ENCODE results near the gene EIF4ENIF1.
"Not testable (repeated sequence)": the region's sequence is repeated elsewhere in the genome, so short reads cannot be mapped to it uniquely, and the experiment has no call there.

EIF4ENIF1 gene

DNA sequence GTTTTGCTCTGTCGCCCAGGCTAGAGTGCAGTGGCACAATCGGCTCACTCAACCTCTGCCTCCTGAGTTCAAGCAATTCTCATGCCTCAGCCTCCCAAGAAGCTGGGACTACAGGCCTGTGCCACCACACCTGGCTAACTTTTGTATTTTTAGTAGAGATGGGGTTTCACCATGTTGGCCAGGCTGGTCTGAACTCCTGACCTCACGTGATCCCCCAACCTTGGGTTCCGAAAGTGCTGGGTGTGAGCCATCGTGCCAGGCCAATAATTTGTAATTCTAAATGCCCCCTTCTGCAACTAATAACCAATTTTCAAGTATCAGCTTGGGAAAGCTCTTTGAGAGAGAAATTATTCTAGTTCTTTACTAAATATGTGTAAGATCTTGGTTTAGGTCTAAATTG, 3.7 kb upstream of the EIF4ENIF1 start:
- DNase-seq, result not testable (repeated sequence)

DNA sequence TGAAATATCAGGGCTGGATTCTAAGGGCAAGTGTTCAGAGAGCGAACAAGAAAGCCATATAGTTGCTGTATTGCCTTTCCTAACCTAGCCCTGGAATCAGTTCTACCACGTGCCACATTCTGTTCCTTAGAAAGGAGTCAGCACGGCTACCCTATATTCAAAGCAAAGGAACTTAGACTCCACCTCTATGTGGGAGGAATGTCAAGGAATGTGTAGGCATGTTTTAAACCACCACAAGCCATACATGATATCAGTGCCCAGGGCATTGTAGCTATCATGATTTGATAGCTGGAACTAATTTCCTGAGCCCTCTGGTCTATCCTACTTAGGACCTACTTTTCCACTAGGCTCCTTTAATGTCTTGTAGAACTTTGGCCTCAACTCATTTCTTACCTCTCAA, 2.5 kb upstream of the EIF4ENIF1 start:
- no peak for DNase-seq

DNA sequence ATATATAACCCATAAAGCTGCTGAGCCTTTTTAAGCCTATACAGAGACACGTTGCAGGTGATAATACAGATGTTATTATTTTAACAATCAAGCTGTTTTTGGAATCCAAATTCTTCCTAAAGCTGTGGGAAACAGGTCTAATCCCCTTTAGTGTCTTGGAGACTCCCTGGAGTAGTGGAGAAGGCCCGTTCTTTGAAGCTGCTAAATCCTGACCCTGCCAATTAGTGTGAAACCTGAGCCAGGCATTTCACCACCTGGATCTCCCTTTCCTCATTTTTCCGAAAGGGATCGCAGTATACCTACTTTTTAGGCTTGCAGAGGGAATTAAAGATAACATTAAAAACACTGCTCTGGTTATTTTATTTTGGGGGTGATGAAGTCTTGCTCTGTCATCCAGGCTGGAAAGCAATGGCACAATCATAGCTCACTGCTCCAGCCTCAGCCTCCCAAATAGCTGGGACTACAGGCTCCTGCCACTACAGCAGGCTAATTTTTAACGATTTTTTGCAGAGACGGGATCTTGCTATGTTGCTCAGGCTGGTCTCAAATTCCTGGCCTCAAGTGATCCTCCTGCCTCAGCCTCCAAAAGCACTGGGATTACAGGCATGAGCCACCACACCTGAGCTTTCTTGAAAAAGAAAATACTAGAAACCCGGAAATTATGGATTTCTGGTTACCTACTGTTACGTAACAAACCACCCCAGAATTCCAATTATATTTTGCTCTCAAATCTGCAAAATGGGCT, 1.7 kb upstream of the EIF4ENIF1 start:
- DNase-seq, result no peak

DNA sequence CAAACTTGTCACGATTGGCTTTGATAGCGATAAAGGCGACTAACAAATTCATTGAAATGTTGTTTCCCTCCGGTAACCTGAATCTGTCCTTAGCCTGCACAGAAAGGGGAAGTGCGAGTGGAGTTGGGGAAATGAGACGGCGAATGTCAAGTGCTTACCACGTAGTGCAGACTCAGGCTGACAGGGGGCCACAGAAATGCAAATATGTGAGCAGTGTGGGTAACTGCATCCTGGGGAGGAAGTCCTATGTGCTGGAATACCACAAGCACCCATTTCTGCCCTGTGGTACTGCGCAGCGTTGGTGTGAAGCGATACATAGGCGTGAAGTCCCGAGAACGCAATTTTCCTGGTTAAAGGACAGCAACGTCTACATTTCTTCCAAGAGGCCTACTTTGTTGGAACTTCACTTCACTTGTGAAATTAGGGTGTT, 869 bp upstream of the EIF4ENIF1 start:
- DNase-seq, result peak; percentile 12

DNA sequence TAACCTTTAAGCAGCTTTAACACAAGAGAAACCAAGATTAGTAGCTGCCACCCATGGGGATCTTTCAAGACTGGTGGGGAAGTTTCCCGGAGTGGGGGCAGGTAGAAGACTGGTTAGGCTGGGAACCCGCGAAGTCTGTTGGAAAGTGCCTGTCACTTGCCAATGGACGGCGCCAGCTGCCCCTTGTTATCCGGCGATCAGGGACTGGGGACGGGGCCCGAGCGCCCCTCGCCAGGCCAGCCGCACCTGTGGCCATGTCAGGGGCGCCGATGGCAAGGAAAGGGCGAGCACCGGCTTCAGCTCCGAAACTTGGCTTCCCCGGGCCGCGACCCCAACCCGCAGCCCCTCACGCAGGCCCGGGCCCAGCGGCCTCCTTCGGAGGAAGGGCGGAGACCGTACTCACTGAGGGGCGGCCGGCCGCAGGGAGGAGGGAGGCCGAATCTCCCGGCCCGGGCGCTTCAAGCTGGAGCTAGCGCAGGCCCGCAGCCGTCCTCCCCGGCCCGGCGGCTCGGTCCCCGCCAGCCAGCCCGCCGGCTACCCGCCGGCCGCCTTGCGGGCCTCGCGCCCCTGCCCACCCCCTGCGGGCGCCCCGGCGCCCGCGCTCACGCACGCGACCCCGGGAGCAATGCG, 539 bp downstream of the EIF4ENIF1 start:
- DNase-seq, result no peak

DNA sequence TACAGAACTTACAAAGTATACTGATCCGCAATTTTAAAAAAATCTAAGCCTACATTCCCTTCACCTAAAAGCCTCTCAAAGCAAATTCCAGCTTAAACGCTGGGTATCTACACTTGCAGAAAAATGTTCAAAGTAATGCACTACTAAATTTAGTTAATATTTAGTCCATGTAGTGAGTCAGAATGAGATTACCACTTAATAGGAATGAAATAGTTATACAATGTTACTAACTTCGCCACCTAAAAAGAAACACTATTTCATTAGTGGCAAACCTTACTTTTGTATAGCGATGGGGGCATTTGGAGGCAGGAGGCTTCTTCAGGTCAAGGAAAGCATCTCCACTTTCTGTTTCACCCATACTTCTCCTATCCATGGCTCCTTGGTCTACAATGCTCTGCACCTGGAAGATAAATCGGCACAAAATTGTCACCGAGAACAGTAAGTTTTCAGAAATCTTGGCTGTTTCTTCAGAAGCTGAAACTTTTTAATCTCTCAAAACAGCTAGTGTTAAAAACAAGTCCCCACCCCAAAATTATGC, 1.2 kb downstream of the EIF4ENIF1 start:
- DNase-seq, result no peak

DNA sequence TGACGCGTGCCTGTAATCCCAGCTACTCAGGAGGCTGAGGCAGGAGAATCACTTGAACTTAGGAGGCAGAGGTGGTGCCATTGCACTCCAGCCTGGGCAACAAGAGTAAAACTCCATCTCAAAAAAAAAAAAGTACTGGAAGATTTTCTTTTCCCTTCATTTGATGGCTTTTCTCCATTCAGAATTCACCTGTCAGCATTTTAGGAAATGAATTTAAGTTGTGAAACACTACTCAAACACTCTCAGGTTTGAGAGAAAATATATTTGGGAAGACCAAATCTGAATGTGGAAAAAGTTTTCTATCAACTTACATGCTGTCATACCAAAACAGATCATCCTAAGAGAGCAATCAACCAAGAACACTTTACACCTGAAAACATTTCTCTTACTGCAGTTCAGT, 2.7 kb downstream of the EIF4ENIF1 start:
- no peak for DNase-seq

DNA sequence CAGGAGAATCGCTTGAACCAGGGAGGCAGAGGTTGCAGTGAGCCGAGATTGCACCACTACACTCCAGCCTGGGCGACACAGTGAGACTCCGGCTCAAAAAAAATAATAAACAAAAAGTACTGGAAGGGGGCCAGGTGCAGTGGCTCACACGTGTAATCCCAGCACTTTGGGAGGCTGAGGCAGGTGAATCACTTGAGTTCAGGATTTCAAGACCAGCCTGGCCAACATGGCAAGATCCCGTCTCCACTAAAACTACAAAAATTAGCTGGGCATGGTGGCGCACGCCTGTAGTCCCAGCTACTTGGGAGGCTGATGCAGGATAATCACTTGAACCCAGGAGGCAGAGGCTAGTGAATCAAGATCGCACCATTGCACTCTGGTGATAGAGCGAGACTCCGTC, 3.3 kb downstream of the EIF4ENIF1 start:
- not testable (repeated sequence) for DNase-seq

DNA sequence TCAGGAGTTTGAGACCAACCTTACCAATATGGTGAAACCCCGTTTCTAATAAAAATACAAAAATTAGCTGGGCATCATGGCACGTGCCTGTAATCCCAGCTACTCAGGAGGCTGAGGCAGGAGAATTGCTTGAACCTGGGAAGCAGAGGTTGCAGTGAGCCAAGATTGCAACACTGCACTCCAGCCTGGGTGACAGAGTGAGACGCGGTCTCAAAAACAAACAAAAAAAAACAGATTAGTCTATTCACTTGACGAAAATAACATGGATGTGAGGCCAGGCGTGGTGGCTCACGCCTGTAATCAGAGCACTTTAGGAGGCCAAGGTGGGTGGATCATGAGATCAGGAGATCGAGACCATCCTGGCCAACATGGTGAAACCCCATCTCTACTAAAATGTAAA, 7.2 kb downstream of the EIF4ENIF1 start:
- not testable (repeated sequence) for DNase-seq

DNA sequence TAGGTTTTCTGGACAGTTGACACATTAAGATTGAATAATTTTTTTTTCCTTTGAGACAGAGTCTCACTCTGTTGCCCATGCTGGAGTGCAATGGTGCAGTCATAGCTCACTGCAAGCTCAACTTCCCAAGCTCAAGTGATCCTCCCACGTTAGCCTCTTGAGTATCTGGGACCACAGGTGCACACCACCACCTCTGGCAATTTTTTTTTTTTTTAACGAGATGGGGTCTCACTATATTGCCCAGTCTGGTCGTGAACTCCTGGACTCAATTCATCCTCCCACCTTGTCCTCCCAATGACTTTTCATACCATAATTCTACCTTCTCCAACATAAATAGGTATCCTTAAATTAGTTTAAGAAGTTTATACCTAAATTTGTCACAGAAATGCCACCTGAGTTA, 8.5 kb downstream of the EIF4ENIF1 start:
- no peak for DNase-seq

DNA sequence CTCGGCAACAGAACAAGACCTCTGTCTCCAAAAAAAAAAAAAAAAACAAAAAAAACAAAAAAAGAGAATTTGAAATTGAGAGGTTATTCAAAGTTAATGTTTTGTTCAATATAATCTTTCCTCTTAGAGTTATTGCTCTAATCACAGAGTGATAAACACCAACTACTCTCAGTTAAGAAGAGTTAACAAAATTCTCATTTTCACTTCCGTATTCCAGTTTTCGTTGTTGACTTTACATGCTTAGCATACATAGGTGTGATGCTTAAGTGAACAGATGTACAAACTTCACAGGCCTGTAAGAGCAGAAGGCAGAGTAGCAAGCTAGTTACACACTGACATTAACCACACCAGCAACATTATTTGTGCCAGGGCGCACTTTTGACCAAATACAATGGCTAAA, 12.3 kb downstream of the EIF4ENIF1 start:
- no peak for DNase-seq

DNA sequence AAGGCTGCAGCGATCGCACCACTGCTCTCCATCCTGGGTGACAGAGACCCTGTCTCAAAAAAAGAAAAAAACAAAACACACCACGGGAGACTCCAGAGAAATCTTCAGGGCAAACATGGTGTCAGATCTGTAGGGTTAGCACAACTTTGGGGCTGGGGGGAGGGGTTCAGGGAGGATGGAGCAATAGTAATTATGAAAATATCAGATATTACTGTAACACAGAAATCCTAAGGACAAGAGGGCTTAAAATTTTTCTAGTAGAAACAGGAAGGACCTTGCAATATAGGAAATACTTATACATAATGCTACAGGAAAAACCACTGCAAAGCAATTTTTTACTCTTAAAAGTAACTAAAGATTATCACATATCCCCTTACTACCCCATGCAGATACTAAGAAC, 13.8 kb downstream of the EIF4ENIF1 start:
- DNase-seq, result no peak

DNA sequence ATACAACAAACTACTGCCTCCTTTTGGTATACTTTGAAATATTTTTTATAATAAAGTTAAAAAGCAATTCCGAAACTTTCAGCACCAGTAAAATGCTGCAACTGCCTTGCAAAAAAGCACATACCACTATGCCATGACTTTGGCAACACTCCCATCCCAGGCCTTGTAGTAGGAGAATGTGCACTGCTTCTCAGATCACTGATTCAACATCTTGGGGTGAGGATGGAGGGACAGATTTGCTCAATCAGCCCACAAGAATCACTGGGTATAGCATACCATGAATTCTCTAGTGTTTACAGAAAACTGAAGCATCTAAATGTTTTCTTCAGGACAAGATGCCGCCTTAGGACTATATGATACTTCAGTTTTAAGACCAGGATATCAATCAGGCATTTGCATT, 14.9 kb downstream of the EIF4ENIF1 start:
- DNase-seq, result no peak

DNA sequence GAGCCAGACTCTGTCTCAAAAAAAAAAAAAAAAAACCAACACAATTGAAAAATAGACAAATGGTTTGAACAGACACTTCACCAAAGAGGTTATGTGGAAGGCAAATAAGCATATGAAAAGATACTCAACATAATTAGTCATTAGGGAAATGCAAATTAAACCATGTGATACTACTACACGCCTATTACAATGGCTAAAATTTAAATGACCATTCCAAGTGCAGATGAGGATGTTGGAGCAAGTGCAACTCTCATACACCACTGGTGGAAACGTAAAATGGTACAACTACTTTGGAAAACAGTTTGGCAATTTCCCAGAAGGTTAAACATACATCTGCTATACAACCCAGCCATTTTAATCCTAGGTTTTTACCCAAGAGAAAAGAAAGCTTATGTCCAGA, 24.3 kb downstream of the EIF4ENIF1 start:
- DNase-seq, result no peak

DNA sequence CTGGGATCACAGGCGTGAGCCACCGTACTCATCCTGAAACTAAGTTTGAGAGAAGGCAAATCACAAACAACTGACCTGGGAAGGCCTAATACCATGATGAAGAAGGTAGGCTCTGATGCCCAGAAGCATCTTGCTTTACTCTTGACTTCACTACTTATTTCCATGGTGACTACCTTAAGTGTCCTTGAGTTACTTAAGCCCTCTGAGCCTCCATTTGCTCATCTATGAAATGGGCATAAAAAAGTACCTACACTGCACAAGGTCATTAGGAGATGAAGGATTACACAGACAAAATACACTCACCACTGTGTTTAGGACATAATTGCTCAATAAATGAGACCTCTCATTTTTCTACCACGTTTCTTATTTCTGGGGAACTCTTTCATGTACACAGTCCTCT, 27.9 kb downstream of the EIF4ENIF1 start:
- no peak for DNase-seq

DNA sequence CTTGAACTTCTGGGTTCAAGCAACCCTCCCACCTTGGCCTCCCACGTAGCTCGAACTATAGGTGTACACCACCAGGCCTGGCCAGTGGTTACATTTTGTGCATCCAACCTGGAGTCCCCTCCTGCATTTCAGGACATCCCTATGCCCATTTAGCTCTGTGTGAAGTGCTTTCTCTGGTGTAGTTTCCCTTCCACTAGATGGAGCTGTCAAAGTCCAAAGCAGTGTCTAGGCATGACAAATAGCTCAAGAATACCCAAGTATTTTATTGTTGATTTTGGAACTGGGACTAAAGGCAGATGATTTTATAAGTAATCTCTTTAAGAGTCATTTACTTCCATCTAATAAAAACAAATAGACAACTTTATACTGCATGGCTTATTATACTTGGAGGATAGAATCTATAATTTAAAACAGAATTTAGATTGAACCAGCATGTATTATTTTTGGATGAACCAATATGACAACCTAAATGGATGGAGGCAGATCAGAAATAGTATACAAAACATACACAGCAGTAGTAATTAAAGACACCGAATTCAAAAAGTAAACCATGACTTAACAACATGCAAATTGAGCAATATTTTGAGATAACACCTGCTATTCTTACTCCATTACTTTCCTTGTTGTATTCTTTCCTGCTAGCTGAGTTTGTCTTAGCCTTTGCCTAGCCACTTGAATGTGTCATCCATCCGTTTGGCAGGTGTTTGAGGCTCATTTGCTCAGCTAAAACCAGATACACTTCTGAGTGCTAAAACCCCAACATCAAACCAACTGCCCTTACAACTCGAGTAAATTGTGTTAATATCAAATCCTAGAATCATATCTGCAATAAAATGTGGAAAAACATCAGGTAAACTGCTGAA, 37.7 kb downstream of the EIF4ENIF1 start:
- DNase-seq, result no peak

DNA sequence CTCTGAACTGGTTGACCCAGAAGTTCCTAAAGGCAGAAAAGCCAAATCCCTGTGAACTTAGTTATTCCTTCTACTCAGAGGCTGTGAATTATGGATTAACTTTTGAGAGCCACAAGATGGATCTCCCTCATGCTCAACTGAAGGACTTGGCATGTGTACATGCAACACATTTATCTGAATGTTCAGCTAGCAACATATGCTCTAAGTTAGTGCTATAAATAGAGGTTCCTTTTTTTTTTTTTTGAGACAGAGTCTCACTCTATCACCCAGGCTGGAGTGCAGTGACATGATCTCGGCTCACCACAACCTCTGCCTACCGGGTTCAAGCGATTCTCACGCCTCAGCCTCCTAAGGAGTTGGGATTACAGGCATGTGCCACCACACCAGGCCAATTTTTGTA, 40.1 kb downstream of the EIF4ENIF1 start:
- DNase-seq, result no peak

DNA sequence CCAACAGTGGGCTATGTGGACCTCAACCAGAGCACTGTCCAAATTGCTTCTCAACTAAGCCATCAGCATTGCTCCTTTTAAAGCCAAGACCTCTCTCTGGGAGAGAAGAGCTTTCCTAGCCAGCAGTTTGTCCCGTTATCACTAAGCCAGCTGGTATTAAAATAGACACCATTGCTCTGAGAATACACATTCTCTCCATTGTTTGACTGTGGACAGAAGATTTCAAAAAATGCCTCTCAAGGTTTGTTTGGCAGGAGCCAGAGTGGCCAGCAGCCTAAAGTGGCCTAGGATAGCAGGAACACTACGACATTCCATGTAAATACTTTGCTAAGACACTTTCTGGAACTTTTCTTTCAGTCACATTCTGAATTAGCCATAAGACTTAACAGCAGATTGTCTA, 41.3 kb downstream of the EIF4ENIF1 start:
- DNase-seq, result no peak

DNA sequence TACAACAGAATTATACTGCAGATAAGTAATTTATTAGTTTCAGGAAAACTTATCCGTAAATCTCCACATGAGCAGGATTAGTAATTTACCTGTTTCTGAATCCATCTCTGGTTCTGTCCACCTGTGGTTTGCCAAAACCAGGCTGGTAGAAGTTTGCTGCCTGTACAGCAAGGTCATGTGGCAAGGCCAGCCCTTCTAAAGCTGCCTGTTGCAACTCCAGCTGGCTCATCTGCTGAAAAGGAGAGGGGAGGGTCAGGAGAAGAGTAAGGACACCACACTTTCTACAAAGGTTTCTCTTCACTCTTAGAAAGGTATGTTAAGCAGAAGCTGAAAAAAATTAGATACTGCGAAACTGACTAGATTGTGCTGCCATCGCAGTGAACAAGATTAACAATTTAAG, 42.3 kb downstream of the EIF4ENIF1 start:
- DNase-seq, result no peak

DNA sequence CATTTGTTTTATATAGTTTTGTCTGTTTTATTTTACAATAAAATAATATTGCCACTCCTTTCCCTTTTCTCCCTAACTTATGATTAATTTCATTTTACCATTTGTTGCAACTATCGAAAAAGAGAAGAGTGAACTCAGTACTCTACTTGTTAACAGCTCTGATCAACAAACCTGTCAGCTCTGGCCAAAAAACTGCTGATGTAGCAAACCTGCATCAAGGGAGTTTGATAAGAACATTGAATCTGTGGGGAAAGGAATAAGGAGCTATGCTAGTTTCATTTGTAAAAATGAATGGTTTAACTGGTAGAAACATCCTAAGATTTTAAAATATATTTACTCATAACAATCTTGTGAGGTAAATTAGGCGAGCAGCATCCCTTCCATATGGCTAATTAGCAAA, 42.9 kb downstream of the EIF4ENIF1 start:
- no peak for DNase-seq

DNA sequence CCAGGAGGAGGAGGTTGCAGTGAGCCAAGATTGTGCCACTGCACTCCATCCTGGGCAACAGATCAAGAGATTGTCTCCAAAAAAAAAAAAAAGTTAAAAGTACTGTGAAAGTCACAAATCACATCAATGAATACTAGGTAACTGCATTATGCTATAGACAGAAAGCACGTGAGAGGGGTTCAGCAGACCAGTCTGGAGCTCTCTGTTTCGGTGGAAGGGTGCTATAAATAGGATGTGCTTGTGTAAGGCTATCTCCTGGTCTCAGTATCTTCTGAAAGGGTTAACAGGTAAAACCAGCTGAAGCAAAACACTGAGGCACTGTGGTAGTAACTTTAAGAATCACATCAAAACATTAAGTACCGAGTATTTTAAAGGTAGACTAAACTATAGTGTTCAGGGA, 43.4 kb downstream of the EIF4ENIF1 start:
- no peak for DNase-seq

DNA sequence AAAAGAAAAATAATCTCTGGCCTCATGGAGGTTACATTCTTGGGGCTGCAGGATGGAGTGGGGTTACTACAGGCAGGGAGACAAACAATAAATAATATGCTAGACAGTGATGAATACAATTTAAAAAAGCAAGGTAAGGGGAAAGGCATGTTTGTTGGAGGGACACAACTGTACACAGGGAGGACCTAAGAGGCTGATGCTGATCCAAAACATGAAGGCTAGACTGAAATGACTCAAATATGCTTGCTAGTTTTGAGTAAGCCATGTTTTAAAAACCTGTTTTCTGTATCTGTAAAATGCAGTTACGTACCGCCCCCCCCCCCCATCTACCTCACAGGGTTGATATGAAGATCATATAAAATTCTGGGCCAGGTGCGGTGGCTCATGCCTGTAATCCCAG, 44.0 kb downstream of the EIF4ENIF1 start:
- DNase-seq, result no peak

DNA sequence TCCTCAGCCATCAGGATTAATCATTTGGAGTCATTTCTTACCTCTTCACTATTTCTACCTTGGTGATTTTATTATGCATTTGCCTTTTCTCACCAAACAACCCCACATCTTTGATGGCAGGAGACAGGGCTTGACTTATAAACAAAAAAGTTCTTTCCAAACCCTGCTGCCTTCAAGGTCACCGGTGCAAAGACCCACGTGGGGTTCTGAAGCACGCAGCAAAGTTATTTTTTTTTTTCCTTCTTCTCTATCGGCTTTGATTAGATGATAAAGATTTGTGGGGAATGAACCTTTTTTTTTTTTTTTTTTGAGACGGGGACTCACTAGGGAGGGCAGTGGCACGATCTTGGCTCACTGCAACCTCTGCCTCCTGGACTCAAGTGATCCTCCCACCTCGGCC, 46.1 kb downstream of the EIF4ENIF1 start:
- DNase-seq, result no peak

All from NCI-H345 (cell line).